MG63 (cell line): ENCODE measurements around the gene SELENON. TPM values are rescaled to one million over a fixed set of nuclear protein-coding genes. Genes with fewer than 3 reads are reported as not detected.

Experiments used
- DNase-seq: peaks from one replicate; pipeline ENCODE4 v3.0.0-alpha.2; 2020
- H3K27me3 ChIP-seq: fragments of 250-450 bp; sonication (Bioruptor Pico); 2 replicates; pipeline ENCODE4 v1.5.1; 2020; ENCODE audit warnings: mild to moderate bottlenecking, moderate library complexity
- H3K36me3 ChIP-seq: fragments of 250-450 bp; sonication (Bioruptor Pico); 2 replicates; pipeline ENCODE4 v1.5.1; 2020; ENCODE audit warnings: mild to moderate bottlenecking, moderate library complexity
- H3K4me3 ChIP-seq: fragments of 250-450 bp; sonication (Bioruptor Pico); 2 replicates; pipeline ENCODE4 v1.5.1; 2020; ENCODE audit warnings: mild to moderate bottlenecking, moderate library complexity
- H3K9me3 ChIP-seq: fragments of 250-450 bp; sonication (Bioruptor Pico); 2 replicates; pipeline ENCODE4 v1.5.1; 2020; ENCODE audit warnings: mild to moderate bottlenecking, moderate library complexity
- total RNA-seq: library from RNA; depleted of rRNA; stranded (reverse); fragments of >200 nt; shearing (Covaris generic); gene quantifications from 2 replicates; pipeline ENCODE4 v1.2.3, GENCODE V29; 2014; ENCODE audit warnings: low replicate concordance

The SELENON gene
- total RNA-seq, 1 experiment from 2014 or later: 18.8 TPM

DNA sequence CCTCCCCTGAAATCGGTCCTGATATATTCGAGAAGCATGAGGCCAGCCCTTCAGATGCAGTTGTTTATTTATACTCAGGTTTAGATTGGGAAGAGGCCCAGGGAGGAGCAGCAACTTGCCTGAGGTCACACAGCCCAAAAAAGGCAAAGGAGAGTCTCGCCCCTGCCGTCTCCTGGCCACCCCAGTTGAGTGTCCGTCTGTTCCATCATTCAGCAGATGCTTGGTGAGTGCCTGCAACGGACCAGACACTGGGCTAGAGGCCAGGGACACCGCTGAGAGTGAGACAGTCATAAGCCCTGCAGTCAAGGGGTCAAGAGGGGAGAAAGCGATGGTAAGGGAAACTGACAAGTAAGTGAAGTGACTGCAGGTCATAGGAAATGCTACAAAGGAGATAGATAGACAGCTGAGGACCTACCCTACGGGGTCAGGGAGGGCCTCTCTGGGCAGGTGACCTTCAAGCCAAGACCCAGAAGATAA lies 15.4 kb upstream of the SELENON start:
- no peaks in the 10 kb centered on the region for H3K9me3 ChIP-seq
- no peaks in the 10 kb centered on the region for H3K36me3 ChIP-seq
- H3K4me3 ChIP-seq: no peak overlapping the region
- H3K27me3 ChIP-seq: no peaks in the 10 kb centered on the region
- peak; percentile 37 for DNase-seq

DNA sequence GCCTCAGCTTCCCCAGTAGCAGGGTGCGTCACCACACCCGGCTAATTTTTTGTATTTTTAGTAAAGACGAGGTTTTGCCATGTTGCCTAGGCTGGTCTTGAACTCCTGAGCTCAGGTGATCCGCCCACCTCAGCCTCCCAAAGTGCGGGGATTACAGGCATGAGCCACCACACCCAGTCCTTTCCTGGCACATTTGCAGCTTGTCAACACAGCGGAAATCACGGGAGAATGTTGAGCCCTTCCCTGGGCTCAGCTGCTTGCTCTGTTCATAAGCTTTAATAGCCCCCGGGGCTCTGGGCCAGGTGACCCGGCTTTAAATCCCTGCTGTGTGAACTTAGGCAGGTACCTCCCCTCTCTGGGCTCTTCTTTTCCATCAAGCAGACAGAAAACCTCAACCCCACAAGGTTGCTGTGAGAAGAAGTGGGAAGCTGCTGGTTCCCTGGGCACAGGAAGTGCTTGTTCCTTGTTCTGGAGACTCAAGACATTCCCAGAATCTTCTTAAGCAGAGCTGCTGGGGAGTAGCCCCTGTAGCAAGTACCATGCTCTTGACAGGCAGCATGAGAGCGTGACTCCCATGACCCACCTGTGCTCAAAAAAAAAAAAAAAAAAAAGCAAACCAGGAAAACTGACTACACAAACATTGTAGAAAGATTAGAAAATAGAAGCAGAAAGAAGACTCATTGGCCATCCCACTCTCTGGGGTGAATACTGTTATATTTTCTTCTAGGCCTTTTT lies 14.5 kb upstream of the SELENON start:
- no peak for DNase-seq
- Histone ChIP-seq H3K9me3 (no peaks in the 10 kb centered on the region), H3K36me3 (no peaks in the 10 kb centered on the region), H3K4me3 (no peak overlapping the region), H3K27me3 (no peaks in the 10 kb centered on the region)

DNA sequence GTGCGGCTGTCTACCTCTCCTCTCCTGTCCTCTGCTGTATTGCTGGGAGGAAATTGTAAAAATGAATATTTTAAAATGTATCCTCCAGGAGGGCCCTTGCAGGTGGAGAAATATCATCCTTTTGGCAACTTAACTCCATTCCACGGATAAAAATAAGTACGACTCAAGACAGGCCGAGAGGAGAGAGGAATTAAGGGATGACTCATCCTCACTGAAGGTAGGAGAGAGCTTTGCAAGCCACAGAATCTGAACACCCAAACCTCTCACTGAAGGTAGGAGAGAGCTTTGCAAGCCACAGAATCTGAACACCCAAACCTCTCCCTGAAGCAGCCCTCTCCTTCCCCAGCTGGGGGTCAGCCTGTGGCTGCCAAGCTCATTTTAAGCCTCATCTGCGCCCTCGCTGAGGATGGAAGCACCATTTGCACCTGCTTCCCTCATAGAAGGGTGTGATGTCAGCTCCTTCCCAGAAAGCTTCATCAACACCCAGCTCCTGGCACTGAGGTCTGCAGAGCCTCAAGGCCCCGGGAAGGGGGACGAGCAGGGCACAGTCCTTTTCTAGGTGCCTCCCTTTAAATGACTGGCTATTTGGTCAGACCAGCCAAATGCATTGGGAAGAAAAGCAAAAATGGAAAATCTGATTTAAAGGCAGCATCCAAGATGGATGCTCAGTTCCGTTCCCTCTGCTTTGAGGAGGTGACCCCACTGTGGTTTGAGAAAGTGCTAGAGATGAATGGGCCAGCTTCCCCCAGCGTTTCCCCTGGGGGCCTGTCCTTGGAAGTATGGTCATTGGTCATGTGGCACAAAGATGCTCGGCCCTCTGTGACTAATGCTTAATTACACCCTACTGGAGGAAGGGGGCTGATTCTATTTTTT lies 12.9 kb upstream of the SELENON start:
- Histone ChIP-seq H3K4me3 (no peak overlapping the region), H3K27me3 (no peaks in the 10 kb centered on the region), H3K9me3 (no peaks in the 10 kb centered on the region), H3K36me3 (no peaks in the 10 kb centered on the region)
- DNase-seq: no peak

DNA sequence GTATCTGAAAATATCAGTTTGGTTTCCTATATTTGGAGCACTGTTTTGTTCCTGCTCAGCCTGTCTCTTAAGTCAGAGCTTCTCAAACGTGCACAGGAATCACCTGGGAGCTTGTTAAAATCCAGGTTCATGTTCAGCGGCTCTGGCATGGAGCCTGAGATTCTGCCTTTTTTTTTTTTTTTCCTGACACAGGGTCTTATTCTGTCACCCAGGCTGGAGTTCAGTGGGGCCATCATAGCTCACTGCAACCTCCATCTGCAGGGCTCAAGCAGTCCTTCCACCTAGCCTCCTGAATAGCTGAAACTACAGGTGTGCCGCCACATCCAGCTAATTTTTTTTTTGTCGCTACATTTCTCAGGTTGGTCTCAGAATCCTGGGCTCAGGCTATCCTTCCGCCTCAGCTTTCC lies 12.2 kb upstream of the SELENON start:
- Histone ChIP-seq H3K4me3 (no peak overlapping the region), H3K36me3 (no peaks in the 10 kb centered on the region), H3K9me3 (no peaks in the 10 kb centered on the region), H3K27me3 (no peaks in the 10 kb centered on the region)
- no peak for DNase-seq

DNA sequence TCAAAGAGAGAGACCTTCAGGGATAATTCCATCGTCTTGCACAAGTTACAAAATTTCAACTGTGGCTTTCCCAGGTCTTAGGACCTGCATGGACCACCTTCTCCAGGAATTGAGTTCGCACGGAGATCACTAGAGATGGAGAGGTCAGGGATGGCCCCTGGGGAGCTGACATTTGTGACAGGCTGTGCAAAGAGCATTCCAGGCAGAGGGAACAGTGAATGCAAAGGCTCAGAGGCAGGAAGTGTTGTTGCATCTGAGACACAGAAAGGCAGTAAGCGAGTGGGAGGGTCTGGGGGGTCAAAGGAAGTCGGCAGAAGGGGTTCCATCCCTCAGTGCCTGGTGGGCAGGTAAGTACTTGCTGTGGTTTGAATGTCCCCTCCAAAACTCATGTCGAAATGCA lies 9.5 kb upstream of the SELENON start:
- no peaks in the 10 kb centered on the region for H3K9me3 ChIP-seq
- no peaks in the 10 kb centered on the region for H3K36me3 ChIP-seq
- H3K27me3 ChIP-seq: no peaks in the 10 kb centered on the region
- no peak overlapping the region for H3K4me3 ChIP-seq
- DNase-seq: no peak

DNA sequence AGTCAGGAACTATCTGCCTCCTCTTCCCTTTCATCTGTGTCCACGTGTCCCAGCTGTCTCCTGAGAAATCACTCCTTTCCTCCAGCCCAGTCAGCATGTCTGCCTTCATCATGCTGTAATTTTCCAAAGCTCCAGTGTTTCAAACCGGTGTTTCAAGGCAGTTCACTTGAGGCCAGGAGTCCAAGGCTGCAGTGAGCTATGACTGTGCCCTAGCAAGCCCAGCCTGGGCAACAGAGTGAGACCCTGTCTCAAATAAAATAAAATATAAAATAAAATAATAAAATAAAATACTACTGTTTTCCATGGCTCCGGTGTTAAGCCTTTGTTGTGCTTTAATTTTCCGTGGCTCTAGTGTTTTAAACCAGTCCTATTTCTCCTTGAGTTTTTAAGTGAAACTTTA lies 7.9 kb upstream of the SELENON start:
- Histone ChIP-seq H3K9me3 (no peaks in the 10 kb centered on the region), H3K27me3 (no peaks in the 10 kb centered on the region), H3K36me3 (no peaks in the 10 kb centered on the region), H3K4me3 (no peak overlapping the region)
- no peak for DNase-seq

DNA sequence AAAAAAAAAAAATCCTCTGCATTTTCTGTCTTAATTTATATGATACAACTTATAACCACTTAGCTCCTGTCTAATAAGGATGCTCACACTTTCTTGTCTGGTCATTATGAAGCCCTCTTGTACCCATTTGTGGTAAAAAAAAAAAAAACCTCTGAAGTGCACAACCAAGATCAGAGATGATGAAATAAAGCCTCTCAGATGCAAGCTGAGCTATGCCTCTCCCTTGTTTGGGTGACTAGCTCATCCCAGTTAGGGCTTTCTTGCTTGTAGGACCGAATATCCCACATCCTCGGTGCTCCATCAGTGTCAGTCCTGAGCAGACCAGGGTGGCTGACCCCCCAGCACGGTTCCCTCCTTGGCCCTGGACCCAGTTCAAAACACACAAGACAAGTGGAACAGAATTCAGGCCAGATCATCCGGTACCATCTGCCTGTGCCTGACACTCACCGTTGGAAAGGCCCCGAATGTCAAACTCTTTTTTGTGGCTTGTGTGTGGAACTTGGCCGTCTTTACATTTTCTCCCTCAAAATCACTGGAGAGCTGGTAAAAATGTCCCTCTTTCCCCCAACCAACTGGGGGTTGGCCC lies 6.3 kb upstream of the SELENON start:
- Histone ChIP-seq H3K4me3 (no peak overlapping the region), H3K27me3 (no peaks in the 10 kb centered on the region), H3K36me3 (no peaks in the 10 kb centered on the region), H3K9me3 (no peaks in the 10 kb centered on the region)
- no peak for DNase-seq

DNA sequence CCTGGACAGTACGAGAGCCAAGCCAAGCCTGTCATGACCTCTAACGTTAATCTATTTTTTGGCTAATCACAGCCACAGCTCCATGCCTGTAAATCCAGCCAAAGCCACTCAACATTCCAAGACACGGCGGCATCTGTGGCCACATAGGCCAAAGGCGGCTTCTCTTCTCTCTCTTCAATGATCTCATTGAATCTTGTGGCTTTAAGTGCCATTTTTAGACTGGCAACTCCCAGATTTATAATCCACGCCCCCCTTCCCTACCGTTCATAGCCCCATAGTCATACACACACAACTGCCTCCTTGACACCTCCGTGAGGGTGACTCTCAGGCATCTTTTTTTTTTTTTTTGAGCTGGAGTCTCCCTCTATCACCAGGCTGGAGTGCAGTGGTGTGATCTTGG lies 5.7 kb upstream of the SELENON start:
- Histone ChIP-seq H3K9me3 (no peaks in the 10 kb centered on the region), H3K27me3 (no peaks in the 10 kb centered on the region), H3K4me3 (no peak overlapping the region), H3K36me3 (no peaks in the 10 kb centered on the region)
- DNase-seq: no peak

DNA sequence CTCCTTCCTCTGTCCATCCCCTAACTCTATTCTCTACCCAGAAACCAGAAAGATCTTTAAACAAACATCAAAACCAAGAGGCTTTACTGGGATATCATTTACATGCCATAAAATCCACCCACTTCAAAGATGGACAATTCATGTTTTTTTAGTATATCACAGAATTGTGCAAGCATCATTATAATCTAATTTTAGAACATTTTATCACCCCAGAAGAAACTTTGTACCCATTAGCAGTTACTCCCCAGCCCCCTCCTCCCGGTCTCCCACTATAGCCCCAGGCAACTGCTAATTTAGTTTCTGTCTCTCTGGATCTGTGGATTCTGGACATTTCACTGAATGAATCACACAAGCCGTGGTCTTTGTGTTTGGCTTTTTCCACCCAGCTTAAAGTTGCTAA lies 4.8 kb upstream of the SELENON start:
- Histone ChIP-seq H3K9me3 (no peaks in the 10 kb centered on the region), H3K36me3 (no peaks in the 10 kb centered on the region), H3K27me3 (no peaks in the 10 kb centered on the region), H3K4me3 (no peak overlapping the region)
- no peak for DNase-seq

DNA sequence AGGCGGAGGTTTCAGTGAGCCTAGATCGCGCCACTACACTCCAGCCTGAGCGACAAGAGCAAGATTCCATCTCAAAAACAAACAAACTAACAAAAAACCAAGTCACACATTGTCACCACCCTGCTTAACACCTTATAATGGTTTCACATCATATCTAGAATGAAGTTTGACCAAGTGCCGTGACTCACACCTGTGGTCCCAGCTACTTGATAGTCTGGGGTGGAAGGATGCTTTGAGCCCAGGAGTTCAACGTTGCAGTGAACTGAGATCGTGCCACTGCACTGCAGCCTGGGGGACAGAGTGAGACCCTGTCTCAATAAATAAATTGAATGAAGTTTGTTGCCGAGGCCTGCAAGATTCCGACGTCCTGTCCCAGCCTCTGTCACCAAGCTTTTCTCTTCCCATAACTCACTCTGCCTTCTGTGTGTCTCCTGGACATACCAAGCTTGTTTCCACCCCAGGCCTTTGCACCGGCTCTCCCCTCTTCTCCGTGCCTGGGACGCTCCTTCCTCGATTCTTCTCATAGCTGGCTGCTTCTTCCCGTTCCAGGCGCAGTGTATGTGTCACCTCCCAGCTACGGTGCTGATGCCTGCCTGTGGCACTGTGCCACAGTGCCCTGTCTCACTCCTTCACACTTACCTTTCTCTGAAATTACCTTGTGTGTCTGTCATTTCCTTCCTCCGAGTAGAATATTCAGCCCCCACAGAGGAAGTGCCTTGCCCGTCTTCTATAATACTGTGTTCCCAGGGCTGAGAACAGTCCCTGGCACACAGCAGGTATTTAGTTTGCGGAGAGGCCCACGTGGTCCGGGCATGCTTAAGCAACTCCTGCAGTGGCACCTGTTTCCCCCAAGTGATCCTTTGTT lies 3.8 kb upstream of the SELENON start:
- Histone ChIP-seq H3K27me3 (no peaks in the 10 kb centered on the region), H3K9me3 (no peaks in the 10 kb centered on the region), H3K36me3 (no peaks in the 10 kb centered on the region), H3K4me3 (no peak overlapping the region)
- DNase-seq: no peak

DNA sequence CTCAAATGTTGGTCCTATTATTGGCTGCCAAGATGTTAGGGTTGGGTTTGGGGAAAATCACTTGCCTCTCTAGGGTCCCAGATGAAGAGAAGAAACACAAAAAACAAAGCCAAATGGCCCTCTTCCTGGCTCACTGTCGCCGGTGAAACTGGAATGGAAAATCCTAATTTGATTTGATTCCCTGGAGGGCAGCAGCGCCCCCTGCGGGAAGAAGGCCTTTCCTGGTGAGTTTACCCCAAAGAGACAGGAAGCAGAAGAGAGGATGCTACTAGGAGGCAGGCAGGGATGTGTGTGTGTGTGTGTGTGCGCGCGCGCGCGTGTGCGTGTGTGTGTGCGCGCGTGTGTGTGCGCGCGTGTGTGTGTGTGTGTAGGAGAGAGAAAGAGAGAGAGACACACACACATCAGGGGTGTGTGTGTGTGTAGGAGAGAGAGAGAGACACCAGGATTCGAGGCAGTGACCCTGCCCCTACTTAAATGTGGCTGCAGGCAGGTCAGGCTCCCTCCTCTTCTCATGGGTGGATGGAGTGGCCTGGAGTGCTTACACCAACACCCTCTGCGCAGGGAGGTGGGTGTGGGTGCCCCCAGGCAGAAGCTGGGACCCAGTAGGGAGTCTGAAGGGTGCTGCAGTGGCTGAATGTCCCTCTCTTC lies 3.1 kb upstream of the SELENON start:
- Histone ChIP-seq H3K9me3 (no peaks in the 10 kb centered on the region), H3K4me3 (no peak overlapping the region), H3K27me3 (no peaks in the 10 kb centered on the region), H3K36me3 (no peaks in the 10 kb centered on the region)
- peak; percentile 71 for DNase-seq

DNA sequence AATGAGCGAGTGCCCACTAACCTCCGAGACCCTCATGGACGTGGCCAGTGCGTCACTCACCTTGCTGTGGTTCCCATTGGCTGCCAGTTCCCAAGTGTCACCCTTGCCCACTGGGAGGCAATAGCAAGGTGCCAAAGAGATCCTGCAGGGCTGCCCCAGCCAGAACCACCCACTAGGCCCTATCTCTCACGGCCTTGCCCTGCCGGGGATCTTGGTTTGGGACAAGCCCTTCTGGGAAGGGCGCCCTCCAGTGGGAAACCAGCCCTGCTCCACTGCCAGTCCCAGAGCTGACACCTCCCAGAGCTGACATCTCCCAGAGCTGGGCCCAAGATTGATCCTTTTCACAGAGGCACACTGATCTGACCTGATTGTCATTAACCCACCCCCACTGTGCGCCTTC lies 2.1 kb upstream of the SELENON start:
- H3K36me3 ChIP-seq: no peaks in the 10 kb centered on the region
- no peak overlapping the region for H3K4me3 ChIP-seq
- no peaks in the 10 kb centered on the region for H3K27me3 ChIP-seq
- no peaks in the 10 kb centered on the region for H3K9me3 ChIP-seq
- peak; percentile 39 for DNase-seq

DNA sequence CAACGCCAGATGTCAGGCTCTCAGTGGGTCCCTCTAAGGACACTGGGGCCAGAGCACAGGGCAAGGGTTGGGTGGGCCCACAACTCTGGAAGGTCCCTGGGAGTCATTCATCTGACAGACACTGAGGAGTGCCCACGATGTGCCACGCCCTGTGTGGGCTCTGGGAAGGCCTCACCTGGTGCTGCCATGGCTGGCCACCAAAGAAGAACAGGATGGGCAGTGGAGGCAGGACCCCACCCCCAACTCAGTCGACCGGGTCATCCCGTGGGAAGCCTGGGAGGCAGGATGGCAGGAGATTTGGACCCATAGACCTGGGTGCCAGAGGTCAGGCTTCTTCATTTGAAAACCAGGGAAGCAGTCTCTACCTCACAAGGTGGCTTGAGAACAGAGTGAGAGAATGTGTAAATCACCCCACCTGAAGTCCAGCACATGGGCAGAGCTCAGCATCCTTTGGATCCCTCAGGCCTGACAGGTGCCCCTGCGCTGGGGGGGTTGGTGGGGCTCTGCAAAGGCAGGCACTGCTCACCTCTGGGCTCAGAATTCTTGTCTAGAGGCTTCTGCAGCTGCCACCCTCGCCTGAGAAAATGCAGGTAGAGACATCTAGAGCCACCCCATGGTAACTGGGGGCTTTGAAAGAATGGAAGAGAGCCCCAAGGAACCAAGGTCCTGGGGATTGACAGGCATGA lies 1.2 kb upstream of the SELENON start:
- no peak for DNase-seq
- no peaks in the 10 kb centered on the region for H3K9me3 ChIP-seq
- H3K4me3 ChIP-seq: no peak overlapping the region

DNA sequence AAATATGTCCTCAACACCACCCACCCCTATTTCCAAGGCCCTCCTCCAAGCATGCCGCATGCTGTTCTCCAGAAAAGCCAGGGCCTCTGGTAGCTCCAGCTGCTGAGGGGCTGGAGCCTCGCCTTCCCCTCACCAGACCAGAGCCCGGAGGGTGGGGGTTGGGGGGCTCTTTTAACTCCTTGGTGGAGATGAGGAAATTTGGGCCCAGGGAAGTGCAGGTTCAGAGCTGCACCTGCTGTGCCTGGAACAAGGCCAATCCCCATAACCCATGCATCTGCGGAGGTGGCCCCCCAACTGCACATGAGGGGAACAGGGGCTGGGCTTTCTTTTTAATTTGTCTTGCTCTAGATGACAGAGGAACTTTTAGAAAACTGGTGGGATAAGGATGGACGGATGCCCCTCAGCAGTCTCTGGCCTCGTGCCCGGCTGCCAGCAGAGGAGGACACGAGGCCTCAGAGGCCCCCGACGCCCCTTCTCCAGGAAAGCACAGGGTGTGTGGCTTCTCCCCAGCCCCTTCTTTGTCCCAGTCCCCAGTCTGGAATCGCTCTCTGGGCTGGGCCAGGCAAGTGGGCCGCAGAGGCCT lies 550 bp upstream of the SELENON start:
- DNase-seq: no peak
- no peaks in the 10 kb centered on the region for H3K9me3 ChIP-seq
- H3K4me3 ChIP-seq: peak overlapping the region; percentile 48
- no peaks in the 10 kb centered on the region for H3K27me3 ChIP-seq
- H3K36me3 ChIP-seq: no peaks in the 10 kb centered on the region

More for the DNA sequence above, 1.2 kb upstream of the SELENON start:
- no peaks in the 10 kb centered on the region for H3K36me3 ChIP-seq
- H3K27me3 ChIP-seq: no peaks in the 10 kb centered on the region

DNA sequence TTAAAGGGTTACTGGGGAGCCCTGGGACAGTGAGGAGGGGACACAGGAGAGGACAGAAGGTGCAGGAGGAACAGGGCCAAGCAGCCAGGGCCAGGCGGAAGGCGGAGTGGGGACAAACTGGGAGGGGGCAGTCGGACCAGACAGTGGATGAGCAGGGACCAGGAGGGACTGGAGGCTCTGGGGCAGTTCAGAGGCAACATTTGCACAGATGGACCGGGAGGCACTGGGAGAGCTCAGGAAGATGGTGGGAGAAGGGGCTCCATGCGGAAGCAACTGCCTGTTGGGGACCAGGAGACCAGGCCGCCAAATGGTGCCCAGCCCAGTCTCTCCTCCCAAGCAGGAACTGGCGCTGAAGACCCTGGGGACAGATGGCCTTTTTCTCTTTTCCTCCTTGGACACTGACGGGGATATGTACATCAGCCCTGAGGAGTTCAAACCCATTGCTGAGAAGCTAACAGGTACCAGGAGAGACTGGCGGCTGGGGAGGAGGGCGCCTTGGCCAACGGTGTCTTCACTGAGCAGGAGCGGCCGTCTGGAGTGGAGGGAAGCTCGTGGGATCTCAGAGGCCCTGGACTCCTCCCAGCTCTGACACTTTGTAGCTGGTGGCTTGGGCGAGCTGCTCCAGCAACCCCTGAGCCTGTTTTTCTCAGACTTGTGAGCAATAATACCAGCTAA lies 847 bp downstream of the SELENON start:
- no peaks in the 10 kb centered on the region for H3K9me3 ChIP-seq
- peak overlapping the region; percentile 50 for H3K4me3 ChIP-seq
- no peaks in the 10 kb centered on the region for H3K27me3 ChIP-seq
- peaks cover 5% of the 10 kb centered on the region; the same call in 1 of the 2 replicates for H3K36me3 ChIP-seq
- DNase-seq: no peak
